Neural cell (in vitro differentiated cells): ENCODE measurements around the gene ADGRL3. TPM values are rescaled to one million over a fixed set of nuclear protein-coding genes. Genes with fewer than 3 reads are reported as not detected.

Experiments used
- H2AFZ ChIP-seq: fragments of 200-600, 300-800 bp; sonication (generic), shearing (Covaris generic); 2 replicates; pipeline ENCODE4 v1.6.0; 2014; ENCODE audit warnings: low read depth, mild to moderate bottlenecking, antibody characterized with exemption, low read length, moderate library complexity
- H3F3A ChIP-seq: fragments of 200-600 bp; shearing (Covaris generic); 2 replicates; pipeline ENCODE4 v1.6.1; 2016; ENCODE audit warnings: mild to moderate bottlenecking, moderate library complexity, mixed read lengths, antibody characterized with exemption, low read length; ENCODE audit not compliant: insufficient read depth, poor library complexity, severe bottlenecking
- H3K27ac ChIP-seq: fragments of 200-600, 300-800 bp; sonication (generic), shearing (Covaris generic); 2 replicates; pipeline ENCODE4 v1.5.1; 2014; ENCODE audit warnings: mild to moderate bottlenecking, low read length, moderate library complexity
- H3K27me3 ChIP-seq: fragments of 300-800, 200-600 bp; sonication (generic), shearing (Covaris generic); 2 replicates; pipeline ENCODE4 v1.6.0; 2014; ENCODE audit warnings: mild to moderate bottlenecking, low read depth, low read length, moderate library complexity; ENCODE audit not compliant: insufficient read depth
- H3K36me3 ChIP-seq: fragments of 300-800, 200-600 bp; sonication (generic), shearing (Covaris generic); 2 replicates; pipeline ENCODE4 v1.5.1; 2014; ENCODE audit warnings: mild to moderate bottlenecking, antibody characterized with exemption, low read length, moderate library complexity; ENCODE audit not compliant: insufficient read depth
- H3K4me2 ChIP-seq: fragments of 300-800, 200-600 bp; sonication (generic), shearing (Covaris generic); 2 replicates; pipeline ENCODE4 v1.6.0; 2014; ENCODE audit warnings: mild to moderate bottlenecking, low read length
- H3K4me3 ChIP-seq: fragments of 300-800, 200-600 bp; sonication (generic), shearing (Covaris generic); 2 replicates; pipeline ENCODE4 v1.5.1; 2014; ENCODE audit warnings: mild to moderate bottlenecking, low read length, moderate library complexity
- H3K79me2 ChIP-seq: fragments of 200-600 bp; shearing (Covaris generic); replicated peaks from 2 replicates; pipeline ENCODE4 v1.6.0; 2014; ENCODE audit warnings: mild to moderate bottlenecking, low read length, moderate library complexity; ENCODE audit not compliant: insufficient read depth
- H3K9ac ChIP-seq: fragments of 300-800, 200-600 bp; sonication (generic), shearing (Covaris generic); 2 replicates; pipeline ENCODE4 v1.6.1; 2016; ENCODE audit warnings: mild to moderate bottlenecking, low read length, mixed read lengths
- H3K9me2 ChIP-seq: fragments of 200-600 bp; shearing (Covaris generic); 2 replicates; pipeline ENCODE4 v1.6.1; 2016; ENCODE audit warnings: mild to moderate bottlenecking, low read length, mixed read lengths; ENCODE audit not compliant: insufficient read depth
- H3K9me3 ChIP-seq: fragments of 200-600, 300-800 bp; sonication (generic), shearing (Covaris generic); 2 replicates; pipeline ENCODE4 v1.6.1; 2016; ENCODE audit warnings: mild to moderate bottlenecking, mixed run types, low read length, moderate library complexity, mixed read lengths
- H4K20me1 ChIP-seq: fragments of 200-600 bp; shearing (Covaris generic); 2 replicates; pipeline ENCODE4 v1.6.1; 2016; ENCODE audit warnings: mild to moderate bottlenecking, mixed run types; ENCODE audit not compliant: insufficient read depth
- CTCF ChIP-seq: fragments of 450-650 bp; IDR thresholded peaks from 2 replicates; pipeline ENCODE4 v1.5.1; 2014; ENCODE audit warnings: antibody characterized with exemption, mild to moderate bottlenecking, moderate library complexity; ENCODE audit not compliant: poor library complexity, severe bottlenecking
- MXI1 ChIP-seq: fragments of 450-650 bp; conservative IDR thresholded peaks from 2 replicates; pipeline ENCODE4 v1.6.1; 2014; ENCODE audit warnings: antibody characterized with exemption, mild to moderate bottlenecking; ENCODE audit not compliant: poor library complexity, severe bottlenecking
- POLR2AphosphoS5 ChIP-seq: IDR thresholded peaks from 2 replicates; pipeline ENCODE4 v1.6.1; 2012
- RAD21 ChIP-seq: fragments of 450-650 bp; conservative IDR thresholded peaks from 2 replicates; pipeline ENCODE4 v1.6.1; 2014; ENCODE audit warnings: antibody characterized with exemption, mild to moderate bottlenecking, moderate library complexity
- REST ChIP-seq: IDR thresholded peaks from 2 replicates; pipeline ENCODE4 v1.6.1; 2012; ENCODE audit warnings: borderline replicate concordance
- TAF1 ChIP-seq: IDR thresholded peaks from 2 replicates; pipeline ENCODE4 v1.6.1; 2012; ENCODE audit warnings: low read depth
- polyA plus RNA-seq: library from polyadenylated mRNA; depleted of rRNA; stranded (reverse); fragments of >200 nt; gene quantifications from 2 replicates; pipeline ENCODE4 v1.2.3, GENCODE V29; 2014

Gene ADGRL3
- polyA plus RNA-seq, 1 donor from 2014 or later, result 99.4 TPM

GRCh38 chr4:61657016-61657415, 456.9 kb downstream of the ADGRL3 start:
- no peaks in the 10 kb centered on the region for H3K79me2 ChIP-seq
- no peak overlapping the region for H3K9ac ChIP-seq
- H3K9me3 ChIP-seq, result no peaks in the 10 kb centered on the region
- no peaks in the 10 kb centered on the region for H4K20me1 ChIP-seq
- H3K27ac ChIP-seq, result no peak overlapping the region
- H3K36me3 ChIP-seq, result no peaks in the 10 kb centered on the region
- H3K4me2 ChIP-seq, result no peak overlapping the region
- no peaks in the 10 kb centered on the region for H3F3A ChIP-seq
- H2AFZ ChIP-seq, result no peak overlapping the region
- no peak for TF ChIP-seq MXI1
- no peak for TF ChIP-seq TAF1
- TF ChIP-seq REST, result peak; percentile 92
- no peak for TF ChIP-seq CTCF
- TF ChIP-seq RAD21, result no peak
- TF ChIP-seq POLR2AphosphoS5, result peak; percentile 39
- H3K4me3 ChIP-seq, result no peak overlapping the region
- no peaks in the 10 kb centered on the region for H3K9me2 ChIP-seq
- H3K27me3 ChIP-seq, result no peaks in the 10 kb centered on the region

GRCh38 chr4:61661960-61662359, 461.8 kb downstream of the ADGRL3 start:
- H2AFZ ChIP-seq, result no peak overlapping the region
- H3K27me3 ChIP-seq, result no peaks in the 10 kb centered on the region
- no peaks in the 10 kb centered on the region for H4K20me1 ChIP-seq
- H3K9me3 ChIP-seq, result no peaks in the 10 kb centered on the region
- H3K27ac ChIP-seq, result no peak overlapping the region
- H3K9ac ChIP-seq, result no peak overlapping the region
- no peak overlapping the region for H3K4me3 ChIP-seq
- H3K4me2 ChIP-seq, result no peak overlapping the region
- no peaks in the 10 kb centered on the region for H3K36me3 ChIP-seq
- no peaks in the 10 kb centered on the region for H3K9me2 ChIP-seq
- TF ChIP-seq MXI1, result no peak
- no peak for TF ChIP-seq CTCF
- no peak for TF ChIP-seq POLR2AphosphoS5
- no peak for TF ChIP-seq REST
- TF ChIP-seq TAF1, result no peak
- H3F3A ChIP-seq, result no peaks in the 10 kb centered on the region
- no peaks in the 10 kb centered on the region for H3K79me2 ChIP-seq
